IPS DF 6.9 (cell line): Measurements from ENCODE around the gene CRYBG2.

Experiments used
- DNase-seq: peaks from one replicate; pipeline ENCODE4 v3.0.0-alpha.2; 2013; ENCODE audit warnings: low read depth, low spot score
- H3K27ac ChIP-seq: one replicate; pipeline ENCODE4 v1.5.1; 2013; ENCODE audit warnings: low read length, control low read depth
- H3K27me3 ChIP-seq: 2 replicates; pipeline ENCODE4 v1.6.1; 2013; ENCODE audit warnings: mild to moderate bottlenecking, low read length; ENCODE audit not compliant: control insufficient read depth, insufficient read depth
- H3K36me3 ChIP-seq: 2 replicates; pipeline ENCODE4 v1.6.1; 2013; ENCODE audit warnings: low read length; ENCODE audit not compliant: control insufficient read depth, insufficient read depth
- H3K4me1 ChIP-seq: 2 replicates; pipeline ENCODE4 v1.6.1; 2013; ENCODE audit warnings: low read length; ENCODE audit not compliant: control insufficient read depth, insufficient read depth
- H3K4me3 ChIP-seq: 2 replicates; pipeline ENCODE4 v1.5.1; 2013; ENCODE audit warnings: mild to moderate bottlenecking, low read length
- H3K9me3 ChIP-seq: 2 replicates; pipeline ENCODE4 v1.6.1; 2013; ENCODE audit warnings: low read length, inconsistent platforms; ENCODE audit not compliant: control insufficient read depth, insufficient read depth
- WGBS: extraction: QIAGEN DNeasy Blood & Tissue Kit; methylation state at CpG from one replicate; pipeline ENCODE4 v1.1.7; 2013; ENCODE audit warnings: mixed read lengths, missing lambda C conversion rate; ENCODE audit not compliant: insufficient read length, insufficient coverage; 5-methylcytosine and 5-hydroxymethylcytosine counted together

The CRYBG2 gene, protein sequence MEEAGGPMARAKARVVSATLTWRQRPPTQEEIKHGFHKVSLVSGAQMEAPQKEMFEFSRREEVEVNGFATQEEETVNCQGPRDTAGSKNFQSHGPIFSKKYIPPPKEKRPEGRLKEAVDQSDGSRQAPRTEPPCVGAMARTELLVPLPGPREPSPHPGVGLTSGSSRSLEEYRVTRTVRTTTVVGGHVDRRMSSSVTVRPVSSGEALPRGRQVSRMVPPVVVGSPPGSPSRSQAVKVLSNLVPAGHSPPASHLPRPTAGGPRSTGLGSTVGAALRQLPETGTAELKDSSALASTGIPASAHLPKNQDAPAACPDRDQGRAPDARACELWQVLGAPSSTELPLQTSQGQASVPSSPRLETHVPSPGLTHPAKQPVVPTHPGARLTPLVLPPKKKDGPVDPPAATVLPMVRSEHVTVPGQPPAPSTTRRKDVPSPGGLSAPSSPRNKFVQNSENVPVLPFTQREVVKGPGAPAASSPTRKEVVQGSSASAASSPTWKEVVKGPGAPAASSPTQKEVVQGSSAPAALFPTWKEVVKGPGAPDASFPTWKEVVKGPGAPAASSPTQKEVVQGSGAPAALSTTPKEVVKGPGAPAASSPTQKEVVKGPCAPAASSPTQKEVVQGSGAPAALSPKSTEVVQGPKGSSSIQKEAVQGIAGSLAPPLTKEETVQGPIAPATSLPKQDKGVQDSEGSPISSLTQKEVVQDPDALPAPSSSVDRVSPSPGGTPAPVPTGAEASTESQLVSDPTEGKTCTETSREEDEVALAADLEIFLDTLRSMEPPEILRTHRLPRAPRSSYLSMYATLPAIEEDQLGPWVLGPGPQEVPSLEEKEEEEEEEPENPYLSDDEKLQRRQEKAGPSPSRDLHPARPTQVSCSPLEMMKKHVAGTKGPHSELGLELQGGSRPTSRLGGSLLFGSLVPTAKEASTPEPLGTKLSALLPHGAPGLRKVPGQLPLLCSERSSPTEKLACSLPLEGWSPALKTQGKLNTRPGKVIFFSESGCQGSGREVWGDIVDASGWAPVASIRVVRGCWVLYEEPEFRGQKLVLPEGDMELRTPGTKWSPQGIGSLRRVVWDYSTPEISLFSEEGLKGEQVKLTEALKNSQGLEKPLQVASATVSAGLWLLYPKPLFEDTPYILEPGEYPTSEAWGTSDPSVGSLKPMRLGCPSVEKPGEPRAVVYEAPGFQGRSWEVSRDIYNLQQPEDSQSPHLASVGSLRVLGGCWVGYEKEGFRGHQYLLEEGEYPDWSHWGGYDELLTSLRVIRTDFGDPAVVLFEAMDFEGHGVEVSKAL (N-terminal part only)

DNA sequence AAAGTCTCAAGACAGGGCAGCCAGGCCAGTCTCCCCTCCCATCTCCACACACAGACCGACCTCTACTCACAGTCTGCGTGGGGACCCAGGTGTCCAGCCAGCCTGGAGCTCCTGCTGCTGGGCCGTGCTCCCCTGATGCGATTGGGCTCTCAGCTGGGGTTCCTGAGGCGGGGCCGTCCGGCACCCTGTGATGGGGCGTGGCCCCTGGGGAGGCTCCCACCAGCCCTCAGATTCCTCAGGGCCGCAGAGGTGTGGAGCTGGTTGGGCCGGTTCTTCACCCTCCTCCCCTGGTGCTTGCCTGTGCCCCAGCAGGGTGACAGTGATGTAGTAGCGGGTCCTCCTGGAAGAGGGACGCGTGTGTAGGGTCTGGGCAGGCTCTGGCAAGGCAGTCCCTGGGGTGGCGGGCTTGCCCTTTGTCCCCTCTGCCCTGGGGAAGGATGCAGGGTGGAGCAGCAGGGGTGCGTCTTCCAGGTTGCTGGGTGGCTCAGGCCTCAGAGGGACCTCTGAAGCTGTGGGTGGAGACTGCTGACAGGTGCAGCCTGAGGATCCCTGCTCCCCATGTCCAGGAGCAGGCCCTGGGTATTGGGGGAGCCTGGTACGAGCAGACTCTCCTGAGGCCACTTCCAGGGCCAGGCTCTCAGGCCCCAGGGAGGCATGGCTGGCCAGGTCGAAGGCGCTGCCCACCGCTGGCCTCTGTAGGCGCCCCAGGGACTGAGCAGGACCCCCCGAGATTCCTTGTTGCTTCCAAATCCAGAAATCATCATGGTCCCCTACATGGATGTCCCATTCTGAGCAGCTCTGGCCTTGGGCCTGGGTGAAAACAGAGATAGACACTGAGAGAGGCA, at the start of gene CRYBG2:
TSS of gene CRYBG2 (minus strand) at position 155 of the 845 bp plus-strand sequence. CDS start 7,473 bp downstream, outside the sequence.
- no peak for DNase-seq
- peaks cover 9% of the 10 kb centered on the region for H3K4me1 ChIP-seq
- no peaks in the 10 kb centered on the region for H3K9me3 ChIP-seq
- no peaks in the 10 kb centered on the region for H3K36me3 ChIP-seq
- no peak within 1 kb of the TSS for H3K27ac ChIP-seq
- no peak within 1 kb of the TSS for H3K4me3 ChIP-seq
- H3K27me3 ChIP-seq = no peaks in the 10 kb centered on the region
- no CpG with 5 or more reads among the region's 21 CpGs for WGBS

DNA sequence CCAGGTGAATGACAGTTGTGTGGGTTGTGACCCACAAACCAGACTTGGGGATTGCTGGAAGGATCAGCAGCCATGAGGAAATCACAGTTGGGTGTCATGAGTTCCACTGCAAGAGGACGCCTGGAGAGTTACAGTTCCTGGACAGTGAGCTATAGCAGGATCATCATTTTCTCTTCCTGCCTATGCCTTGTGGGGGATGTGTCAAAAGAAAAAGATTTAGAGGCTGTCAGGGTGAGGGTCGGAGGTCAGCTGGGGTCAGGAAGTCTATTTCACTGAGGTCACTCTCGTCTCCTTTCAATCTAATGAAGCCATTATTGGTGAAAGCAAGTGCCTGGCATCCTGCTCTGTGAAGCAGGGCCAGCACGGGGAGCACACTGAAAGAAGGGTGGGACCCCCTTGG, 49.7 kb upstream of the CRYBG2 start:
- Histone ChIP-seq H3K27ac (no peak overlapping the region), H3K9me3 (no peaks in the 10 kb centered on the region), H3K4me3 (no peak overlapping the region), H3K4me1 (no peaks in the 10 kb centered on the region), H3K27me3 (no peaks in the 10 kb centered on the region), H3K36me3 (no peaks in the 10 kb centered on the region)
- no peak for DNase-seq
- no CpG with 5 or more reads among the region's 4 CpGs for WGBS

DNA sequence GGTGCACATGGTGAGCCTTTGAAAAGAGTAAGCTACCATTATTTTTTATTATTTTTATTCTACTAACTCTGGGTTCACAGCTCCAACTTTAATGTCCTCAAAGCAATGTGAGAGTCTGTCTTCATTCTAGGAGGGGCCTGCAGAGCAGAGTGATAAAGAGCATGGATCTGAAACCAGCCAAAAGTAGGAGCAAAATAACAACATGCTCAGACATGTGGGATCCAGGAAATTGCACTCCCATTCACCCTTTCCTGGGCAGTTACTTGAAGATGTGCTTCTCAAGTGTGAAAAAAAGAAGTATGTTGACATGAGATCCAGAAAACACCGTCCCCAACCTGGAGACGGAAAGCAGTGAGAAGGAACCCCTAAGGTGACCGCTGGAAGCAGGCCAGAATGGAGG, 48.0 kb upstream of the CRYBG2 start:
- Histone ChIP-seq H3K36me3 (no peaks in the 10 kb centered on the region), H3K27ac (no peak overlapping the region), H3K4me1 (no peaks in the 10 kb centered on the region), H3K27me3 (no peaks in the 10 kb centered on the region), H3K4me3 (no peak overlapping the region), H3K9me3 (no peaks in the 10 kb centered on the region)
- WGBS = no CpG with 5 or more reads among the region's 3 CpGs
- no peak for DNase-seq

DNA sequence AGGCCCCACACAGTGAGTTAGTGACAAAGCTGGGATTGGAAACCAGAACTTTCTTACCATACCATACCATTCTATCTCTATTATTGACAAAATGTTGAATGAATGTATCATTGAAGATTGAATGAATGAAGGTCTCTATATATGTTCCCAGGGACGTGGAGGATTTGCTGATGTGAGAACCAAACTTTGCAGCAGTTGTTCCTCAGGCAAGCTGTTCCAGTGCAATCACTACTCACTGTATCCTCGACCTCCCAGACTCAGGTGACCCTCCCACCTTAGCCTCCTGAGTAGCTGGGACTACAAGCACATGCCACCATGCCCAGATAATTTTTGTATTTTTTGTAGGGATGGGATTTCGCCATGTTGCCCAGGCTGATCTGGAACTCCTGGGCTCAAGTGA, 45.1 kb upstream of the CRYBG2 start:
- no peak overlapping the region for H3K27ac ChIP-seq
- no peaks in the 10 kb centered on the region for H3K9me3 ChIP-seq
- no peaks in the 10 kb centered on the region for H3K36me3 ChIP-seq
- no peak for DNase-seq
- no CpG with 5 or more reads among the region's 3 CpGs for WGBS
- no peak overlapping the region for H3K4me3 ChIP-seq
- no peaks in the 10 kb centered on the region for H3K27me3 ChIP-seq
- H3K4me1 ChIP-seq = no peaks in the 10 kb centered on the region

DNA sequence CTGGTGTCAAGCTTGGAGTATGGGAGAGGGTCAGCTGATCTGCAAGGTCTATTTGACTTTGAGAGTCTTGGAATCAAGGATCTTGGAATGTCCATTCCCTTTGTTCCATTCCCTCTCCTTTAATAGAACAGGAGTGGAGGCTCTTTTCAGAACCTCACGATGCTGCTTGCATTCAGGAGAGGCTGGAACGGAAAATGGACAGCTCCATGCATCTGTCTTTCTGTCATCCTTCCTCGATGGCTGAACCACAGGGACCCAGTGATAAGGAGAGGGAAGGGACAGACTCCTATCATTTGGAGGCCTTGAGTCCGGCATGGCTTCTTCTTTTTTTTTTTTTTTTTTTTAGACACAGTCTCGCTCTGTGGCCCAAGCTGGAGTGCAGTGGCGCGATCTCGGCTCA, 41.8 kb upstream of the CRYBG2 start:
- Histone ChIP-seq H3K36me3 (no peaks in the 10 kb centered on the region), H3K9me3 (no peaks in the 10 kb centered on the region), H3K4me3 (no peak overlapping the region), H3K27ac (no peak overlapping the region), H3K4me1 (peaks cover 4% of the 10 kb centered on the region), H3K27me3 (no peaks in the 10 kb centered on the region)
- no peak for DNase-seq
- no CpG with 5 or more reads among the region's 8 CpGs for whole genome bisulfite sequencing

DNA sequence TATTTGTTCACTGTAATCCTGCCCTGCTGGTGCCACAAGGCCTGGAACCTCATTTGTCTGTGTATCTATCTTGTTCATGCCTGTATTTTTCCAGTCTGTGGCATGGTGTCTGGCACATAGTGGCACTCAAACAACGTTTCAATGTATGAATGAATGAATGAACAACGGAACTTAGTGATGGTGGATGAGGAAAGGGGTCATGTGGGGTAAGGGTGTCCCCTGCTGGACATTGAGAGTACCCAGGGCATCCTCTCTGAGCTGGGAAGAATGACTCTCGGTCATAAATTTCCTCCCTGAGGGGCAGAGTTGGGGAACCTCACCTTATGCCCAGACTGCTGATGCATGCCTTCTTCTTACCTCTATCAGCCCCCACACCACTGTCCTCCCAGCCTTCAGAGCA, 37.5 kb upstream of the CRYBG2 start:
- H3K9me3 ChIP-seq = no peaks in the 10 kb centered on the region
- no peak overlapping the region for H3K4me3 ChIP-seq
- H3K27me3 ChIP-seq = no peaks in the 10 kb centered on the region
- no CpG with 5 or more reads among the region's 3 CpGs for WGBS
- DNase-seq = peak; percentile 50
- H3K27ac ChIP-seq = no peak overlapping the region
- H3K36me3 ChIP-seq = no peaks in the 10 kb centered on the region
- peaks cover 4% of the 10 kb centered on the region for H3K4me1 ChIP-seq

DNA sequence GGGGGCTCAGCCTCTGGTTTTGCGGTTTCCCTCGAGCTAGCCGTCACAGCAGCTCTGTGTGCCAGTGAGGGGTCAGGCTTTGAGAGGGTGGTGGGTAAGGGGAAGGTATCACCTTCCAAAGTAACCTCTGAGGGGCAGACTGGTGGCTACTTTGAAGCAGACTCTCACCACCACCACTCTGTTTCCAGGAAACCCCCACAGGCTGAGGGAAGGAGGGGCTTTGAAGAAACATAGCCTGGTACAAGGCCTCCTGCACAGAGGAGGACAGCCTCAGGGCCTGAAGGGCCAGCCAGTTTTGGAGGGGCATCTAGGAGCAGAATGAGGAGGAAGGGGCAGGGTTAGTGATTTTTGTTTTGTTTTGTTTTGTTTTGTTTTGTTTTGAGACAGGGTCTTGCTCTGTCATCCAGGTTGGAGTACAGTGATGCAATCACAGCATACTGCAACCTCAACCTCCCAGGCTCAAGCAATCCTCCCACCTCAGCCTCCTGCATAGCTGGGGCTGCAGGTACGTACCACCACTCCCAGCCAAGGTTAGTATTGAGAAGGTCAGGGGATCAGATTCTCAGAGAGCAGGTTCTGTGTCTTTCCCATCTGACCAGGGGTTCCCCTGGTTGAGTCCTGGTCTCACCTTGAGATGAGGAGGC, 35.8 kb upstream of the CRYBG2 start:
- no peak for DNase-seq
- Histone ChIP-seq H3K36me3 (no peaks in the 10 kb centered on the region), H3K9me3 (no peaks in the 10 kb centered on the region), H3K27me3 (no peaks in the 10 kb centered on the region), H3K27ac (no peak overlapping the region), H3K4me3 (no peak overlapping the region), H3K4me1 (peaks cover 5% of the 10 kb centered on the region)
- WGBS = no CpG with 5 or more reads among the region's 4 CpGs

DNA sequence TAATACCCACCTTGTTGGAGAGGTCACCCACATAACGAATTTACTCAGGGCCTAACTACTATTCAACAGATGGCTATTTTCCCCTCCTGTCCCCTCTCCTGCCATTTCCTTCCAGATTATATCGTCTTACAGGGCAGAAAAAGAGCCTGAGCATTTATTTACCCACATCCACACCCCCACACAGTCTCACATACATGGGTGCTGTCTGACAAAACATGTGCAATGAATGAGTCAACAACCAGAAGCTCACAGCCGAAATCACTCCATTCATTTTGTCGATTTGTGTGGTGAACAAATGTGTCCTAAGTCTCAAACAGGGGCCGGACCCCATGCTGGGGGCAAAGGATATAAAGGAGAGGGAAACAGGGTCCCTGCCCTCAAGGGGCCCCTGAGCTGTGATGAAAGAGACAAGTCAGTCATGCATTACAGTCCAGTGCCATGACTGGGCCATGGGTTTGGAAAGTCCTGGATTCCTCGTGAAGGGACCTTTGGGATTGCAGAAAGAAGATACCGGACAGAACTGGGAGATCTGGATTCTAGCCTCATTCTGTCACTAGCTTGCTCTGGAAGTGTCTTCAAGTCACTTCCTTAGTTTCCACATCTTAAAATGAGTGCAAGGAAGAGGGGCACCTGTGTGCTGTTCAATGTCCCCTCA, 35.0 kb upstream of the CRYBG2 start:
- H3K9me3 ChIP-seq = no peaks in the 10 kb centered on the region
- no peak overlapping the region for H3K4me3 ChIP-seq
- H3K4me1 ChIP-seq = peaks cover 5% of the 10 kb centered on the region
- no peaks in the 10 kb centered on the region for H3K36me3 ChIP-seq
- DNase-seq = no peak
- H3K27ac ChIP-seq = no peak overlapping the region
- WGBS = no CpG with 5 or more reads among the region's 7 CpGs
- no peaks in the 10 kb centered on the region for H3K27me3 ChIP-seq

DNA sequence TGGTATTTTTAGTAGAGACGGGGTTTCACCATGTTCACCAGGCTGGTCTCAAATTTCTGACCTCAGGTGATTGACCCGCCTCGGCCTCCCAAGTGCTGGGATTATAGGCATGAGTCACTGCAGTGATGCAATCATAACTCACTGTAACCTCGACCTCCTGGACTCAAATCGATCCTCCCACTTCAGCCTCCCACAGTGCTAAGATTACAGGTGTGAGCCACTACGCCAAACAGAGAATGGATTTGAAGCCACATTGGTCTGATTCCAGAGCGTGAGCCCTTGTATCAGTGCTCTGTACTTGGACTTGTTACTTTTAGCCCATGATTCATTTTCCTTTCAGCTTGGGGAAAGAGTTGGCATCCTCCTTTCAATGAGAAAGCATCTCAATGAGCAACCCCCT, 33.5 kb upstream of the CRYBG2 start:
- Histone ChIP-seq H3K9me3 (no peaks in the 10 kb centered on the region), H3K4me1 (peaks cover 5% of the 10 kb centered on the region), H3K4me3 (no peak overlapping the region), H3K27ac (no peak overlapping the region), H3K27me3 (no peaks in the 10 kb centered on the region), H3K36me3 (no peaks in the 10 kb centered on the region)
- WGBS = no CpG with 5 or more reads among the region's 7 CpGs
- DNase-seq = no peak
